IgD-negative memory B cell (primary cell): Measurements from ENCODE around the gene RPS6KA5. TPM values are rescaled to one million over a fixed set of nuclear protein-coding genes. Genes with fewer than 3 reads are reported as not detected.
"Not testable (repeated sequence)": the region's sequence is repeated elsewhere in the genome, so short reads cannot be mapped to it uniquely, and the experiment has no call there.

Experiments
- H3K27ac Mint-ChIP-seq, 3 donors: one replicate each; pipeline ENCODE4 v1.8.0; 2020 to 2022; ENCODE audit warnings: mild to moderate bottlenecking in 3 of 3, mixed read lengths in 3 of 3, moderate library complexity in 1 of 3
- H3K27me3 Mint-ChIP-seq: one replicate; pipeline ENCODE4 v1.8.0; 2021; ENCODE audit warnings: mixed read lengths
- H3K36me3 Mint-ChIP-seq: one replicate; pipeline ENCODE4 v1.8.0; 2020; ENCODE audit warnings: mild to moderate bottlenecking, mixed read lengths
- H3K4me1 Mint-ChIP-seq, 3 donors: one replicate each; pipeline ENCODE4 v1.8.0; 2020 to 2022; ENCODE audit warnings: mixed read lengths in 3 of 3, mild to moderate bottlenecking in 1 of 3
- H3K4me3 Mint-ChIP-seq, 4 donors: one replicate each; pipeline ENCODE4 v1.8.0; 2020 to 2022; ENCODE audit warnings: mild to moderate bottlenecking in 4 of 4, mixed read lengths in 4 of 4, moderate library complexity in 3 of 4
- H3K9me3 Mint-ChIP-seq, 3 donors: one replicate each; pipeline ENCODE4 v1.8.0; 2020 to 2021; ENCODE audit warnings: mixed read lengths in 3 of 3, mild to moderate bottlenecking in 1 of 3
- polyA plus RNA-seq: library from polyadenylated mRNA; unstranded; fragments of 300-500 nt; fragmentation: Illumina TruSeq; gene quantifications from one replicate; pipeline ENCODE4 v1.2.3, GENCODE V29; 2021

RPS6KA5 gene
- polyA plus RNA-seq, 1 donor from 2014 or later: 19.0 TPM

DNA sequence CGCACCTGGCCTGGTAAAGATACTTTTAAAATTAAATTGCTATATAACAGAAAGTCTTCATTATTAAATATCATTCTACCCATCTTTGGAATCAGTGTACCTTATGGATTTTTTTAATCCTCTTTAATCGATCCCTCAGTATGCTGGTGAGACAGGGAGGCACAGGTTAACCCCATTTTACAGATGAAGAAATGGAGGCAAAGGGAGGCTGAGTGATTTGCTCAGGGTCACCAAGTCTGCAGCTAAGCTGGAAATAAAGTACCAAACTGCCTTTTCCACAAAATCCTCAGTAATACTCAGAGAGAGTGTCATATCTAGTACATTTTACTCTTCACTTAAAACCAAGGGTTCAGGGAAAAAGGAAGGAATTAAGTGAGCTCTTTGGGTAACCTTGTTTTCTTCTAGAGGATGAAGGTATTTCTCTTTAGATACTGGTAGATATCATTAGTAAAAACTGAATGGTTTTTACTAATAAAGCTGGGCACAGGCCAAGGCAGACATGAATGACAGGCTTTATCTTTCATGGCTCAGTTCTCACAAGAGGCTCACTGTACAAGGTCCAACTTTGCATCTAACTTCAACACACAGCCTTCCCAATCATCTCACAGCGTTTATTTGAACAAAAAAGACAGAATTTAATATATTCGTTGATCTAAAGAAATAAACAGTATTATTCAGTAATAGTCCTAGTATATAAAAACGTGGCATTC, 209.0 kb downstream of the RPS6KA5 start:
- H3K27ac Mint-ChIP-seq: peak overlapping the region in 1 of 3 donors; percentile 27
- peaks cover 4% of the 10 kb centered on the region for H3K36me3 Mint-ChIP-seq
- no peaks in the 10 kb centered on the region for H3K27me3 Mint-ChIP-seq
- no peak overlapping the region for H3K4me3 Mint-ChIP-seq
- H3K4me1 Mint-ChIP-seq: peaks cover 0 to 4% (median 4%) of the 10 kb centered on the region in 3 donors
- H3K9me3 Mint-ChIP-seq: no peaks in the 10 kb centered on the region

GRCh38 chr14:90850487-90850886, 210.0 kb downstream of the RPS6KA5 start:
- peaks cover 0 to 4% (median 1%) of the 10 kb centered on the region in 3 donors for H3K4me1 Mint-ChIP-seq
- no peak overlapping the region for H3K27ac Mint-ChIP-seq
- H3K4me3 Mint-ChIP-seq: no peak overlapping the region
- H3K27me3 Mint-ChIP-seq: no peaks in the 10 kb centered on the region
- no peaks in the 10 kb centered on the region for H3K9me3 Mint-ChIP-seq
- peaks cover 6% of the 10 kb centered on the region for H3K36me3 Mint-ChIP-seq

- no peak overlapping the region for H3K4me3 Mint-ChIP-seq
- H3K36me3 Mint-ChIP-seq: peaks cover 6% of the 10 kb centered on the region
- H3K27me3 Mint-ChIP-seq: no peaks in the 10 kb centered on the region
- H3K27ac Mint-ChIP-seq: peak overlapping the region in 1 of 3 donors; percentile 35
- H3K4me1 Mint-ChIP-seq: peaks cover 0 to under 1% (median 0%) of the 10 kb centered on the region in 3 donors
- H3K9me3 Mint-ChIP-seq: no peaks in the 10 kb centered on the region
Observed at GRCh38 chr14:90849787-90850444, 210.5 kb downstream of the RPS6KA5 start.

DNA sequence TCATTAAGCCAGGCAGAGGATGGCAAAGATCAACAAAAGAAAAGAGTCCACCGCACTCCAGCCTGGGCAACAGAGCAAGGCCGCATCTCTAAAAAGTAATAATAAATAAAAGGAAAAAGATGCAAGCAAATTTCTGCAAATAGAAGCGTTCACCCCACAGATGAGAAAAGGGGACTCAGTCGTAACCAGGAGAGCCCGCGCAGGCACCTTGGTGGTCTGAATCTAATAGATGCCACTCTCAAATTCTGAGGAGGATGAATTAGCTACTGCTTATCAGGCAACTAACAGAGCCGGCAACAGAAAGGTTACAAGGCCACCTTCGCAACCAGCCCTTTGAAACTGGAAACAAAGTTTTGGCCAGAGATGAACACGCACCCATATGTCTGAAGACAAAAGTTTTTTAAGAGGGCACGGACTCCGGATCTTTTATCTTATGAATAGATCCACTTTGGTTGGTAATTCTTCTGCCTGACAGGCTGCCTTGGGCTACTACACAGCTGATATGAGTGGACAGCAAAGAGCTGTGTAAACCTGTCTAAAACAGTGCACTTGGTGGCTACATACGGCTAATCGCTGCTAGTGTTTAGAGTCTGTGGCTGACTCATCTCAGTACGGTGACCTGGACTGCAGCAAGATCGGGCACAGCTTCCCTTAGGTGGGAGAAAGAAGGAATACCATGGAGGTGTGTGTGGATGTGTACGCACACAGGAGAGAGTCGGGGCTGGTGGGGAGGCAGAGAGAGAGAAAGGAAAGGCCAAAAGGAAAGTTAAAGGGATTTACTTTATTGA, 211.3 kb downstream of the RPS6KA5 start:
- H3K4me1 Mint-ChIP-seq: no peaks in the 10 kb centered on the region
- peaks cover 6% of the 10 kb centered on the region for H3K36me3 Mint-ChIP-seq
- no peaks in the 10 kb centered on the region for H3K27me3 Mint-ChIP-seq
- H3K27ac Mint-ChIP-seq: peak overlapping the region in 1 of 3 donors; percentile 35
- H3K4me3 Mint-ChIP-seq: no peak overlapping the region
- no peaks in the 10 kb centered on the region for H3K9me3 Mint-ChIP-seq

DNA sequence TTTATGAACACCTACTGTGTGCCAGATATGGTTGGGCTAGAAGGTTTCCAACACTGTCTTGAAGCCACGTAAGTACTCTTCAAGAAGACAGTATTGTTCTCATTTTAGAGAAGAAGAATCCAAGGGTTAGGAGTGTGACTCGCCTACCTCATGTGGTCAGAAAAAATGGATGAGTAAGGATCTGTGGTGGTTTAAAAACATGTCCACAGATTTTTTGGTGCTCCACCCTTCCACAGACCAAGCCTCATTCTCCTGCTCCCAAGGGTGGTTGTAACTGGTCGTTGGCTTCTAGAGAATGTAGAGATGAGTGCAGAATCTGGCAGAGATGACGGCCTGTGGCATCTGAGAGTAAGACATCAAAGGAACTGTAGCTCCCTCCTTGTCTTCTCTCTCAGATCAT, 213.9 kb downstream of the RPS6KA5 start:
- Mint-ChIP-seq H3K36me3 (peaks cover 6% of the 10 kb centered on the region), H3K4me3 (no peak overlapping the region), H3K4me1 (no peaks in the 10 kb centered on the region), H3K9me3 (no peaks in the 10 kb centered on the region), H3K27ac (no peak overlapping the region), H3K27me3 (no peaks in the 10 kb centered on the region)

GRCh38 chr14:90844321-90844720, 216.1 kb downstream of the RPS6KA5 start:
- Mint-ChIP-seq H3K4me3 (no peak overlapping the region), H3K27ac (no peak overlapping the region), H3K27me3 (no peaks in the 10 kb centered on the region), H3K9me3 (no peaks in the 10 kb centered on the region), H3K4me1 (no peaks in the 10 kb centered on the region), H3K36me3 (peaks cover 8% of the 10 kb centered on the region)

GRCh38 chr14:90842726-90843125, 217.7 kb downstream of the RPS6KA5 start:
- H3K4me1 Mint-ChIP-seq: no peaks in the 10 kb centered on the region
- H3K27me3 Mint-ChIP-seq: no peaks in the 10 kb centered on the region
- no peak overlapping the region for H3K4me3 Mint-ChIP-seq
- peaks cover 8% of the 10 kb centered on the region for H3K36me3 Mint-ChIP-seq
- no peaks in the 10 kb centered on the region for H3K9me3 Mint-ChIP-seq
- no peak overlapping the region for H3K27ac Mint-ChIP-seq

- H3K36me3 Mint-ChIP-seq, H3K27me3 Mint-ChIP-seq, H3K4me3 Mint-ChIP-seq, H3K9me3 Mint-ChIP-seq, H3K27ac Mint-ChIP-seq, H3K4me1 Mint-ChIP-seq: not testable (repeated sequence)
Observed at GRCh38 chr14:90840667-90841066, 219.8 kb downstream of the RPS6KA5 start.

DNA sequence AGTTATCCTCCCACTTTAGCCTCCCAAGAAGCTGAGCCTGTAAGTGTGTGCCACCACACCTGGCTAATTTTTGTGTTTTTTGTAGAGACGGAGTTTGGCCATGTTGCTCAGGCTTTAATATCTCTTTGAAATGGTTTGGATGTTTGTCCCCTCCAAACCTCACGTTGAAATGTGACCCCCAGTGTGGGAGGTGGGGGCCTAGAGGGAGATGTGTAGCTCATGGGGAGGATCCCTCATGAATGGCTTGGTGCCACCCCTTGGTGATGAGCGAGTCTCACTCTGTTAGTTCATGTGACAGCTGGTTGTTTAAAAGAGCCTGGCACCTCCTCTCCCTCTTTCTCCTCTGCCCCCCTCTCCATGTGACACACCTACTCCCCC, 220.6 kb downstream of the RPS6KA5 start:
- Mint-ChIP-seq H3K27me3 (no peaks in the 10 kb centered on the region), H3K27ac (no peak overlapping the region), H3K36me3 (peaks cover 2% of the 10 kb centered on the region), H3K4me3 (no peak overlapping the region), H3K9me3 (no peaks in the 10 kb centered on the region), H3K4me1 (peaks cover 0 to 6% (median 1%) of the 10 kb centered on the region in 3 donors)

GRCh38 chr14:90839024-90839888, 221.2 kb downstream of the RPS6KA5 start:
- peaks cover 0 to 6% (median 1%) of the 10 kb centered on the region in 3 donors for H3K4me1 Mint-ChIP-seq
- H3K27ac Mint-ChIP-seq: no peak overlapping the region
- H3K27me3 Mint-ChIP-seq: no peaks in the 10 kb centered on the region
- no peak overlapping the region for H3K4me3 Mint-ChIP-seq
- peaks cover 2% of the 10 kb centered on the region for H3K36me3 Mint-ChIP-seq
- no peaks in the 10 kb centered on the region for H3K9me3 Mint-ChIP-seq

GRCh38 chr14:90838531-90838930, 221.9 kb downstream of the RPS6KA5 start:
- H3K36me3 Mint-ChIP-seq, H3K4me3 Mint-ChIP-seq, H3K9me3 Mint-ChIP-seq, H3K27me3 Mint-ChIP-seq, H3K27ac Mint-ChIP-seq, H3K4me1 Mint-ChIP-seq: not testable (repeated sequence)

- H3K9me3 Mint-ChIP-seq: peaks cover 0 to 2% (median 0%) of the 10 kb centered on the region in 3 donors
- H3K4me1 Mint-ChIP-seq: peaks cover 0 to 6% (median 1%) of the 10 kb centered on the region in 3 donors
- no peak overlapping the region for H3K4me3 Mint-ChIP-seq
- peaks cover 2% of the 10 kb centered on the region for H3K36me3 Mint-ChIP-seq
- no peaks in the 10 kb centered on the region for H3K27me3 Mint-ChIP-seq
- H3K27ac Mint-ChIP-seq: no peak overlapping the region
Observed at GRCh38 chr14:90837355-90837754, 223.1 kb downstream of the RPS6KA5 start.

DNA sequence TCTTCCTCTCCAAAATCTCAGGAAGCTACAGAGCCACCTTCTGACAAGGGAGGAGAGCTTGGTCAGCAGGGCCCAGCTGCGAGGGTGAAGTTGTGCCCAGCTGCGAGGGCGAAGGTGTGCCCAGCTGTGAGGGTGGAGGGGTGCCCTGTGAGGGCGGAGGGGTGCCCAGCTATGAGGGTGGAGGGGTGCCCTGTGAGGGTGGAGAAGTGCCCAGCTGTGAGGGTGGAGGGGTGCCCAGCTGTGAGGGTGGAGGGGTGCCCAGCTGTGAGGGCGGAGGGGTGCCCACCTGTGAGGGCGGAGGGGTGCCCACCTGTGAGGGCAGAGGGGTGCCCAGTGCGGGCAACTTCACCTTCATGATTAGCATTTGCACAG, 223.8 kb downstream of the RPS6KA5 start:
- Mint-ChIP-seq H3K4me3 (peak overlapping the region in 1 of 4 donors; percentile 39), H3K36me3 (peaks cover 2% of the 10 kb centered on the region), H3K27ac (peak overlapping the region in 1 of 3 donors; percentile 16)

DNA sequence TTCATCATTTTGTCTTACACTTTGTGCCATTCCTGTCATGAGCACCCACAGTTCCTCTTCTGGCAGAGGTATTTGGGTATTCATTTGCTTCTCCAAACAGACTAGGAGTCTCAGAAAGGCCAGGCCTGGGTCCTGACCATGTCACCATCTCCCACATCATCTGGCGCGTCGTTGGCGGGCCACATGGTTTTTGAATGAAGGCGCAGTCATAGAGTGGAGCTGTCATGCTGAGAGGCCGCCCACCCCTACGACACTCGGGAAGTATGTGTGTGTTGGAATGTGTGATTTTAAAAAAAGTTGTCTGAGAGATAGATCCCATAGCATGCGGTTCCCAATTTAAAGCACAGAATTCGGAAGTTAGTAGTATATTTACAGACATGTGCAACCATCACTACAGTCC, 228.6 kb downstream of the RPS6KA5 start:
- Mint-ChIP-seq H3K27me3 (peaks cover 4% of the 10 kb centered on the region), H3K4me3 (peak overlapping the region in 1 of 4 donors; percentile 33), H3K4me1 (peaks cover 10 to 12% (median 10%) of the 10 kb centered on the region in 3 donors), H3K9me3 (peaks cover 0 to 2% (median 0%) of the 10 kb centered on the region in 3 donors), H3K27ac (no peak overlapping the region), H3K36me3 (no peaks in the 10 kb centered on the region)

More for the DNA sequence above, 223.8 kb downstream of the RPS6KA5 start:
- Mint-ChIP-seq H3K9me3 (peaks cover 0 to 2% (median 0%) of the 10 kb centered on the region in 3 donors), H3K4me1 (peaks cover 0 to 6% (median 1%) of the 10 kb centered on the region in 3 donors), H3K27me3 (no peaks in the 10 kb centered on the region)
